Hematopoietic multipotent progenitor cell treated with erythropoietin and hydrocortisone succinate and interleukin-3 and kit ligand, for 15 days (in vitro differentiated cells): Measurements from ENCODE around the gene UNC45A.
"Not testable (repeated sequence)": the region's sequence is repeated elsewhere in the genome, so short reads cannot be mapped to it uniquely, and the experiment has no call there.

Experiments
- DNase-seq: peaks from one replicate; pipeline ENCODE4 v3.0.0-alpha.2; 2015; ENCODE audit warnings: low spot score

The UNC45A gene

DNA sequence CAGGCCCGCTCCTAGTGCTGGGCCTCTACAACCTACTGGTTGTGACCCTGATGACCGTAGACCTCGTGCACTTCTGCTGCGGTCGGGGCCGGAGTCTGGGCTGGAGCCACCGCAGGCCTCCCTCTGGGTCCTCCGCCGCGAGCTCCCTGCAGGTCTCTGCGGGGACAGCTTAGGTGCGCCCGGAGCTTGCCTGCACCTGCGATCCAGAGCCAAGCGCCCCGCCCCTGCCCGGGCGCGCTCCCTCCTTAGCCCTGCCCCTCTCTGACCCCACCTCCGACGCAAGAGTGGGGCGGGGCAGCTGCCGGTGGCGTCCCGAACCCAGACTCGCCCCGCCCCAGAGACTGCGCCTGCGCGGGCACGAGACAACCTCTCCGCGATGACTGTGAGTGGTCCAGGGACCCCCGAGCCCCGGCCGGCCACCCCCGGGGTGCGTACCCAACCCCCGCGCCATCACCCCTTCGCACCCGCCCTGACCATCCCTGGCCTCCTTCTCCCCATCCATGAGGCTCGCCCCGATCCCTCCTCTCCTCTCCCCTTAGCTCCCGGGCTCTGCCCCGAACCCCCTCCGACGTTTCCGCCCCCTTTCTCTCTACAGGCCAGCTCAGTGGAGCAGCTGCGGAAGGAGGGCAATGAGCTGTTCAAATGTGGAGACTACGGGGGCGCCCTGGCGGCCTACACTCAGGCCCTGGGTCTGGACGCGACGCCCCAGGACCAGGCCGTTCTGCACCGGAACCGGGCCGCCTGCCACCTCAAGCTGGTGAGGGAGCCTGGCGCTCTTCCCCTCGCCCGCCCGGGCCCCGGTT, at the start of gene UNC45A:
Gene UNC45A, plus strand, starts transcription at position 337 of the 803 bp plus-strand sequence. Its CDS starts 40 bp downstream, at position 377.
- DNase-seq = peak; percentile 95

DNA sequence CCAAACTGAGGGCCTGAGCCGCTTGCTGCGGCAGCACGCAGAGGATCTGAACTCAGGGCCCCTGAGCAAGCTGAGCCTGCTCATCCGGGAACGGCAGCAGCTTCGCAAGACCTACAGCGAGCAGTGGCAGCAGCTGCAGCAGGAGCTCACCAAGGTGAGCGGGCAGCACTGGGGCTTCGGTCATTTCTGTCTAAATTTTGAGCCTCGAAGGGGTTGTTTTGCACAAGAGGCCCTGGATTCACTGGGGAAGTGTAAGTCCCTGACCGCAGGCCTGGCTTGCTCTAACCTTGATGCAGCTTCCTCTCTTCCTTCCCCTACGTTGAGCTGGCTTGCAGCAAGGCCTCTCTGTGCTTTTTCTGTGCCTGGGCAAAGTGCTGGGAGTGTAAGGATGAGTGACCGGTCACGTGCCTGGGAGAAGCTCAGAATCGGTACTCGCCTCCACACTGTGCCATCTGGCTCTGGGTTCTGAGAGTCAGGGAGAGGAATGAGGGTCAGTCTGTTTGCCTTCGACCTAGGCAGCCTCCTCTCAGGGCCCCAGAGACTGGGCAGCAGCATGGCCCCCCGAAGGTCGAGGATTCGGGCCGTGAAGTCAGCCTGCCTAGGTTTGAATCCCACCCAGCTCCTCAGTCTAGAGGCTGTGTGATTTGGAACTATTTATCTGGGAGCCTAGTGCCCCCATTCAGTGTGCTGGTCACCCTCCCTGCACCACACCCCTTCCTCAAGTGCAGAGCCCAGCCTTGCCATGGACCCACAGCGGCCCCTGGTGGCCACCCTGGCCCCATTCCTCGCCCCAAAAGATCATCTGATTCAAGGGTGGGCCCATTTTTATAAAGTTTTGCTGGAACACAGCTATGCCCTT, 49.4 kb upstream of the UNC45A start:
- peak; percentile 80 for DNase-seq

- DNase-seq = no peak
These were observed 48.8 kb upstream of the UNC45A start for GRCh38 chr15:90886291-90886614.

DNA sequence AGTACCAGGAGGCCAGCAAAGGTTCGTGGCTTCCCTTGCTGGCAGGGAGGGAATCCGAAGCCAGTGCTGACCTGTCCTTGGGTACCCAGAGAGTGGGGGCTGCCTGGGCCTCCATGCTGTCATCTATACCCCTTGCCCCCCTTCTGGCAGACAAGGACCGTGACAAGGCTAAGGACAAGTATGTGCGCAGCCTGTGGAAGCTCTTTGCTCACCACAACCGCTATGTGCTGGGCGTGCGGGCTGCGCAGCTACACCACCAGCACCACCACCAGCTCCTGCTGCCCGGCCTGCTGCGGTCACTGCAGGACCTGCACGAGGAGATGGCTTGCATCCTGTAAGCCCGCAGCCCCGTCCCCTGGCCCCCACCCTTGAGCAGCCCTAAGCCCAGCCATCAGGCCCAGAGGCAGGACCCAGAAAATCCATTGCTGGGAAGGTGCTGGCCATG, 48.0 kb upstream of the UNC45A start:
- DNase-seq = no peak

GRCh38 chr15:90889313-90889730, 45.8 kb upstream of the UNC45A start:
- no peak for DNase-seq

DNA sequence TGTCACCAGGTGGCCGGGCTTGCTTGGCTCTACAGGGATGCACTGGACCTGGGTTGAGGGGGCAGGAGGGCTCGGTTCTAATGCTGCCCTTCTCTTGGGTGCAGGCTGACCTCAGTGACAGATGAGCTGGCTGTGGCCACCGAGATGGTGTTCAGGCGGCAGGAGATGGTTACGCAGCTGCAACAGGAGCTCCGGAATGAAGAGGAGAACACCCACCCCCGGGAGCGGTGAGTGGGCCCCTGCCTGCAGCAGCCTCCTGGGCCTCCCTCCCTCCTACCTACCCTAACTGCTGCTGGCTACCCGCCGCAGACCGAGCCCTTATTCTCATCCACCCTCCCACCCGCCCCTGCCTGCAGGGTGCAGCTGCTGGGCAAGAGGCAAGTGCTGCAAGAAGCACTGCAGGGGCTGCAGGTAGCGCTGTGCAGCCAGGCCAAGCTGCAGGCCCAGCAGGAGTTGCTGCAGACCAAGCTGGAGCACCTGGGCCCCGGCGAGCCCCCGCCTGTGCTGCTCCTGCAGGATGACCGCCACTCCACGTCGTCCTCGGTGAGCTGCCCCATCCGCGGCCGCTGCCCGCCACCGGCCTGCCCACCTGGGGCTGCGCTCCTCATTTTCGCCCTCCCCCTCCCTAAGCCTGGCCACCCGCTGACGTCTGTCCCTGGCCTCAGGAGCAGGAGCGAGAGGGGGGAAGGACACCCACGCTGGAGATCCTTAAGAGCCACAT, 45.2 kb upstream of the UNC45A start:
- no peak for DNase-seq

DNA sequence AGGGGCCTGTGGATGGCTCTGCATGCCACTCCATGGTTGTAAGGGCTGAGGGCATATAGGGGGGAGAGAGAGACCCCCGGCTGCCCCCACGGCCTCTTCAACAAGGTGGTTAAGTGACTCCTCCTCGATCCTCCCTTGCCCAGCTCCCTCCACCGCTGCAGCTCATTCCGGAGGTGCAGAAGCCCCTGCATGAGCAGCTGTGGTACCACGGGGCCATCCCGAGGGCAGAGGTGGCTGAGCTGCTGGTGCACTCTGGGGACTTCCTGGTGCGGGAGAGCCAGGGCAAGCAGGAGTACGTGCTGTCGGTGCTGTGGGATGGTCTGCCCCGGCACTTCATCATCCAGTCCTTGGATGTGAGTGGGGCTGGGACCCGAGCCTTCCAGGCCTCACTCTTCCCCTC, 44.2 kb upstream of the UNC45A start:
- no peak for DNase-seq

DNA sequence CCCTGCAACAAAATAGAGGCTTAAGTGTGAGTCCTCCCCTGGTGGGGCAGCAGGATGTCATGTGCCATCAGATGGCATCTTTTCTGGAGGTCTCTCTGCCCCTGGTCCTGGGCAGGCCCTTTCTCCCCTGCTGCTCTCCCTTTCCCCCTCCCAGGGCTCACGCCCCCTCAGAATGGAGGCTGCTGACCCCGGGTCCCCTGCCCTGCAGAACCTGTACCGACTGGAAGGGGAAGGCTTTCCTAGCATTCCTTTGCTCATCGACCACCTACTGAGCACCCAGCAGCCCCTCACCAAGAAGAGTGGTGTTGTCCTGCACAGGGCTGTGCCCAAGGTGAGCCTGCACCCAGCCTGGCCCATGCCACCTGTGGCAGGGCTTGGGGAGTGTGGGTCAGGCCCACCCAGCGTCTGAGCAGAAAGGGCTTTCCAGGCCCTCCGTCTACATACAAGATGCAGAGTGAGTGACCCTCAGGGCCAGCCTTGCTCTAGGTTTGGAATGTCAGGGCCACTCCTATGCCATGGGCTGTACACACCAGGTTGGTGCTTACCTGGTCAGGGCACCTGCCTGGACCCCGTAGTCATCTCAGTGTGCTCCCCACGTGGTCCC, 43.6 kb upstream of the UNC45A start:
- DNase-seq = no peak

DNA sequence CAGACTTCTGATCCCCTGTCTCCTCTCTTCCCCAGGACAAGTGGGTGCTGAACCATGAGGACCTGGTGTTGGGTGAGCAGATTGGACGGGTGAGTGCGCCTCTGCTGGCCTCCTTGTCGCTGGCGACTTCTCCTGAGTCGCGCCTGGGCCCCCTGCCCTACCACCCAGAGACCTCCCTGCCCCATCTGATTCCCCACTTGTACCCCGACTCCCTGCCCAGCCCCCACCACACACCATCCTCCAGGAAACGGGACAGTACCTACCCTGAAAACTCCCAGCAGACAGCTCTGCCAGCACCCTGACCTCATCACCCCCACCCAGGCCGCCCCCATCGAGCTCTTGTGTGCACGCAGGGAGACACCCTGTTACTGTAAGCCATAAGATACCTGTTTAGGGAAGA, 43.1 kb upstream of the UNC45A start:
- no peak for DNase-seq

GRCh38 chr15:90892498-90893174, 42.4 kb upstream of the UNC45A start:
- no peak for DNase-seq

GRCh38 chr15:90893175-90894090, 41.7 kb upstream of the UNC45A start:
- DNase-seq = no peak

DNA sequence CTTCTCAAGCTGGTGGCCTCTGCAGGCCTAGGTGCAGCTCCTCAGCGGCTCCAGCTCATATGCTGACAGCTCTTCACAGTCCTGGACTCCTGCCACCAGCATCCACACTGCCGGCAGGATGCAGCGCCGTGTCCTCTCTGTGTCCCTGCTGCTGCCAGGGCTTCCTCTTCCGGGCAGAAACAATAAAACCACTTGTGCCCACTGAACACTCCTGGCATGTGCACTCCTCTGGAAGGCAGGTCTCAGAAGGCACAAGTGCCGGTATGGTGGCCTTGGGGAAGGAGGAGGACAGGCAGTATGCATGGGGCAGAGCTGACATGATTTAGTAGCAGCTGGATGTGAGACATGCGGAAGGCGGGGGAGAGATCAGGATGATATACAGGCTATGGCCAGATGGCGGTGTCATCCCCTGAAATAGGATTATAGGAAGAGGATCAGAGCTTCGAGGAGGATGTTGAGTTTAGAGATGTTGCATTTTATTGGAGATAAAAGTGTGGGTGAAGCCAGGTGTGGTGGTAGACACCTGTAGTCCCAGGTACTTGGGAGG, 39.4 kb upstream of the UNC45A start:
- DNase-seq = peak; percentile 44

DNA sequence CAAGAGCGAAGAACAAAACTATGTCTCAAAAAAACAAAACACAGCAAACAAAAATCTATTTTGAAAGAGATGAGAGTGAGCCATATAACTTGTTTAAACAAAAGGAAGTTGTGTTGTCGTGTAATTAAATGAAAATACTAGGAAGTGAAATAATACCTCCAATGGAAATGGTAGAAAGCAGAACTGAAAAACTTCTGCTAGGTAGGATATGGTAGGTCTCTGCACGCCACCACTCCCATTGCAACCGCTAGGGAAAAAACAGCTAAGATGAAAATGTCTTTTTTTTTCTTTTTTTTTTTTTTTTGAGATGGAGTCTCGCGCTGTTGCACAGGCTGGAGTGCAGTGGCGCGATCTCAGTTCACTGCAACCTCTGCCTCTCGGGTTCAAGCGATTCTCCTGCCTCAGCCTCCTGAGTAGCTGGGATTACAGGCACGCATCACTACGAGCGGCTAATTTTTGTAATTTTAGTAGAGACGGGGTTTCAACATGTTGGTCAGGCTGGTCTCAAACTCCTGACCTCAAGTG, 37.9 kb upstream of the UNC45A start:
- DNase-seq = not testable (repeated sequence)

DNA sequence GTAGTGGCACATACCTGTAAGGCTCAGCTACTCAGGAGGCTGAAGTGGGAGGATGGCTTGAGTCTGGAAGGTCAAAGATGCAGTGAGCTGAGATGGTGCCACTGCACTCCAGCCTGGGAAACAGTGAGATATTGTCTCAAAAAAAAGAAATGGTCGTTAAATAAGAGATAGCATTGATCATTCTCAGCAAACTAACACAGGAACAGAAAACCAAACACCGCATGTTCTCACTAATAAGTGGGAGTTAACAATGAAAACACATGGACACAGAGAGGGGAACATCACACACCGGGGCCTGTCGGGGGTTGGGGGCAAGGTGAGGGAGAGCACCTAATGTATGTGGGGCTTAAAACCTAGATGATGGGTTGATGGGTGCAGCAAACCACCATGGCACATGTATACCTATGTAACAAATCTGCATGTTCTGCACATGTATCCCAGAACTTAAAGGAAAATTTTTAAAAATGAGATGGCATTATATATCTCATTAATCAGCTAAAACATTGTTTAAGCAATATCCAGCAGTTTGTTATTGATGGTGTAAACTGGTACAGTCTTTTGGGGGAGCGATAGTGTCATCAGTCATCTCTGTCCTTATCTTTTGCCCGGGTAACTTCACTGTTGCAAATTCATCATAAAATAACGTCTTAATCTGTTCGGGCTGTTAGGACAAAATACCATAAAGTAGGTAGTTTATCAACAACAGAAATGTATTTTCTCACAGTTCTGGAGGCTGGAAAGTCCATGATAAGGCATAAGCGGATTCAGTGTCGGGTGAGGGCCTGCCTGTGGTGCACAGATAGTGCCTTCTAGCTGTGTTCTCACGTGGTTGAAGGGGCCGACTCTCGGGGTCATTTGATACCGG, 33.7 kb upstream of the UNC45A start:
- peak; percentile 97 for DNase-seq

GRCh38 chr15:90902040-90902839, 32.8 kb upstream of the UNC45A start:
- DNase-seq = peak; percentile 78

GRCh38 chr15:90902840-90903732, 32.0 kb upstream of the UNC45A start, which contains the start of gene MAN2A2:
MAN2A2 (plus strand) TSS chr15:90903302; CDS start chr15:90904208, 906 bp downstream.
- DNase-seq = peak; percentile 94
